GM04503 (cell line): ENCODE results near the gene YBX2.

Source experiments
- DNase-seq: peaks from one replicate; pipeline ENCODE4 v3.0.0-alpha.2; 2012; ENCODE audit warnings: low read depth

YBX2 gene

GRCh38 chr17:7243453-7243729, 51.0 kb downstream of the YBX2 start:
- no peak for DNase-seq

- DNase-seq, result peak; percentile 79
Measured at GRCh38 chr17:7242717-7243452, 51.6 kb downstream of the YBX2 start.

- no peak for DNase-seq
Measured at GRCh38 chr17:7241783-7242716, 52.4 kb downstream of the YBX2 start, which contains the start of gene GABARAP. TSS of gene GABARAP (minus strand) at chr17:7242449. CDS start at chr17:7242330, 119 bp downstream.

GRCh38 chr17:7241090-7241733, 53.2 kb downstream of the YBX2 start:
- DNase-seq, result no peak

GRCh38 chr17:7240375-7240774, 54.1 kb downstream of the YBX2 start:
- DNase-seq, result no peak

- peak; percentile 97 for DNase-seq
Measured at GRCh38 chr17:7239091-7240027, 55.1 kb downstream of the YBX2 start, which contains the start of gene PHF23. TSS of gene PHF23 (minus strand) at chr17:7239457. CDS start at chr17:7239279, 178 bp downstream.

- no peak for DNase-seq
Measured at GRCh38 chr17:7238420-7239090, 55.9 kb downstream of the YBX2 start.
